ENCODE measurements around the gene PACSIN3. TPM values are rescaled to one million over a fixed set of nuclear protein-coding genes. Genes with fewer than 3 reads are reported as not detected.

PACSIN3 gene
- total and polyA plus RNA-seq, 2 of the 8 experiments (the other 6 are each of a cell fraction or from before 2014, with no cell fraction given) = 23.8 to 47.2 TPM

DNA sequence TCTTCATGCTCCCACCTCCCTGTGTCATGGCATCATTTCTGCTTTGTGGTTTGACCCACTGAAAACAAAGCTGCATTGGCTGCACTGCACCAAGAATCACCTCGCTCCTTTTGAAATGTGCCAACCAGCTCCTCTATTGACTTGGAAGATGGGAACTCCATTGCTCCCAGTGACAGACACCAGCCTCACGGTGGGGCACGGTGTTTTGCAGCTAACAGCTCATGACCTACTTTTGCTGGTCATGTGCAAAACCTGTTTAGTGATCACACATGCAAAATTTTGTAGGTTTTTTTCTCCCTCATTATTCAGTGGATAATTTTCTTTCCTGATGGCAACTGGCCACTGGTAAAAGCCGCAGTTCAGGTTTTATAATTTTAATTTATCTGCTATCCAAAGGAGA, 46.4 kb downstream of the PACSIN3 start (continued):
- TF ChIP-seq TEAD4 (IDR thresholded peaks at IDR 0.05; ENCODE audit: low read depth, low read length) (no peak), TCF12 (IDR thresholded peaks at IDR 0.05; ENCODE audit: low read depth, low read length) (no peak), JUN (IDR thresholded peaks at IDR 0.05; ENCODE audit: low read depth, low read length) (no peak), YY1 (IDR thresholded peaks at IDR 0.05; ENCODE audit: low read depth, low read length) (no peak), SUZ12 (IDR thresholded peaks at IDR 0.05; ENCODE audit: low read length) (no peak), NRF1 (IDR thresholded peaks at IDR 0.05; ENCODE audit: low read depth, low read length) (no peak), KDM4A (IDR thresholded peaks at IDR 0.05; ENCODE audit: low read depth, low read length, severe bottlenecking) (no peak)
- TF ChIP-seq, protein P1, sequence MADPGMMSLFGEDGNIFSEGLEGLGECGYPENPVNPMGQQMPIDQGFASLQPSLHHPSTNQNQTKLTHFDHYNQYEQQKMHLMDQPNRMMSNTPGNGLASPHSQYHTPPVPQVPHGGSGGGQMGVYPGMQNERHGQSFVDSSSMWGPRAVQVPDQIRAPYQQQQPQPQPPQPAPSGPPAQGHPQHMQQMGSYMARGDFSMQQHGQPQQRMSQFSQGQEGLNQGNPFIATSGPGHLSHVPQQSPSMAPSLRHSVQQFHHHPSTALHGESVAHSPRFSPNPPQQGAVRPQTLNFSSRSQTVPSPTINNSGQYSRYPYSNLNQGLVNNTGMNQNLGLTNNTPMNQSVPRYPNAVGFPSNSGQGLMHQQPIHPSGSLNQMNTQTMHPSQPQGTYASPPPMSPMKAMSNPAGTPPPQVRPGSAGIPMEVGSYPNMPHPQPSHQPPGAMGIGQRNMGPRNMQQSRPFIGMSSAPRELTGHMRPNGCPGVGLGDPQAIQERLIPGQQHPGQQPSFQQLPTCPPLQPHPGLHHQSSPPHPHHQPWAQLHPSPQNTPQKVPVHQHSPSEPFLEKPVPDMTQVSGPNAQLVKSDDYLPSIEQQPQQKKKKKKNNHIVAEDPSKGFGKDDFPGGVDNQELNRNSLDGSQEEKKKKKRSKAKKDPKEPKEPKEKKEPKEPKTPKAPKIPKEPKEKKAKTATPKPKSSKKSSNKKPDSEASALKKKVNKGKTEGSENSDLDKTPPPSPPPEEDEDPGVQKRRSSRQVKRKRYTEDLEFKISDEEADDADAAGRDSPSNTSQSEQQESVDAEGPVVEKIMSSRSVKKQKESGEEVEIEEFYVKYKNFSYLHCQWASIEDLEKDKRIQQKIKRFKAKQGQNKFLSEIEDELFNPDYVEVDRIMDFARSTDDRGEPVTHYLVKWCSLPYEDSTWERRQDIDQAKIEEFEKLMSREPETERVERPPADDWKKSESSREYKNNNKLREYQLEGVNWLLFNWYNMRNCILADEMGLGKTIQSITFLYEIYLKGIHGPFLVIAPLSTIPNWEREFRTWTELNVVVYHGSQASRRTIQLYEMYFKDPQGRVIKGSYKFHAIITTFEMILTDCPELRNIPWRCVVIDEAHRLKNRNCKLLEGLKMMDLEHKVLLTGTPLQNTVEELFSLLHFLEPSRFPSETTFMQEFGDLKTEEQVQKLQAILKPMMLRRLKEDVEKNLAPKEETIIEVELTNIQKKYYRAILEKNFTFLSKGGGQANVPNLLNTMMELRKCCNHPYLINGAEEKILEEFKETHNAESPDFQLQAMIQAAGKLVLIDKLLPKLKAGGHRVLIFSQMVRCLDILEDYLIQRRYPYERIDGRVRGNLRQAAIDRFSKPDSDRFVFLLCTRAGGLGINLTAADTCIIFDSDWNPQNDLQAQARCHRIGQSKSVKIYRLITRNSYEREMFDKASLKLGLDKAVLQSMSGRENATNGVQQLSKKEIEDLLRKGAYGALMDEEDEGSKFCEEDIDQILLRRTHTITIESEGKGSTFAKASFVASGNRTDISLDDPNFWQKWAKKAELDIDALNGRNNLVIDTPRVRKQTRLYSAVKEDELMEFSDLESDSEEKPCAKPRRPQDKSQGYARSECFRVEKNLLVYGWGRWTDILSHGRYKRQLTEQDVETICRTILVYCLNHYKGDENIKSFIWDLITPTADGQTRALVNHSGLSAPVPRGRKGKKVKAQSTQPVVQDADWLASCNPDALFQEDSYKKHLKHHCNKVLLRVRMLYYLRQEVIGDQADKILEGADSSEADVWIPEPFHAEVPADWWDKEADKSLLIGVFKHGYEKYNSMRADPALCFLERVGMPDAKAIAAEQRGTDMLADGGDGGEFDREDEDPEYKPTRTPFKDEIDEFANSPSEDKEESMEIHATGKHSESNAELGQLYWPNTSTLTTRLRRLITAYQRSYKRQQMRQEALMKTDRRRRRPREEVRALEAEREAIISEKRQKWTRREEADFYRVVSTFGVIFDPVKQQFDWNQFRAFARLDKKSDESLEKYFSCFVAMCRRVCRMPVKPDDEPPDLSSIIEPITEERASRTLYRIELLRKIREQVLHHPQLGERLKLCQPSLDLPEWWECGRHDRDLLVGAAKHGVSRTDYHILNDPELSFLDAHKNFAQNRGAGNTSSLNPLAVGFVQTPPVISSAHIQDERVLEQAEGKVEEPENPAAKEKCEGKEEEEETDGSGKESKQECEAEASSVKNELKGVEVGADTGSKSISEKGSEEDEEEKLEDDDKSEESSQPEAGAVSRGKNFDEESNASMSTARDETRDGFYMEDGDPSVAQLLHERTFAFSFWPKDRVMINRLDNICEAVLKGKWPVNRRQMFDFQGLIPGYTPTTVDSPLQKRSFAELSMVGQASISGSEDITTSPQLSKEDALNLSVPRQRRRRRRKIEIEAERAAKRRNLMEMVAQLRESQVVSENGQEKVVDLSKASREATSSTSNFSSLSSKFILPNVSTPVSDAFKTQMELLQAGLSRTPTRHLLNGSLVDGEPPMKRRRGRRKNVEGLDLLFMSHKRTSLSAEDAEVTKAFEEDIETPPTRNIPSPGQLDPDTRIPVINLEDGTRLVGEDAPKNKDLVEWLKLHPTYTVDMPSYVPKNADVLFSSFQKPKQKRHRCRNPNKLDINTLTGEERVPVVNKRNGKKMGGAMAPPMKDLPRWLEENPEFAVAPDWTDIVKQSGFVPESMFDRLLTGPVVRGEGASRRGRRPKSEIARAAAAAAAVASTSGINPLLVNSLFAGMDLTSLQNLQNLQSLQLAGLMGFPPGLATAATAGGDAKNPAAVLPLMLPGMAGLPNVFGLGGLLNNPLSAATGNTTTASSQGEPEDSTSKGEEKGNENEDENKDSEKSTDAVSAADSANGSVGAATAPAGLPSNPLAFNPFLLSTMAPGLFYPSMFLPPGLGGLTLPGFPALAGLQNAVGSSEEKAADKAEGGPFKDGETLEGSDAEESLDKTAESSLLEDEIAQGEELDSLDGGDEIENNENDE (IDR thresholded peaks at IDR 0.05; ENCODE audit: insufficient replicate concordance, low read length) = no peak
- TF ChIP-seq, protein P2, sequence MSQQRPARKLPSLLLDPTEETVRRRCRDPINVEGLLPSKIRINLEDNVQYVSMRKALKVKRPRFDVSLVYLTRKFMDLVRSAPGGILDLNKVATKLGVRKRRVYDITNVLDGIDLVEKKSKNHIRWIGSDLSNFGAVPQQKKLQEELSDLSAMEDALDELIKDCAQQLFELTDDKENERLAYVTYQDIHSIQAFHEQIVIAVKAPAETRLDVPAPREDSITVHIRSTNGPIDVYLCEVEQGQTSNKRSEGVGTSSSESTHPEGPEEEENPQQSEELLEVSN (IDR thresholded peaks at IDR 0.05) = no peak
